Activated CD4-positive, alpha-beta T cell treated with anti-CD3 and anti-CD28 coated beads for 36 hours (primary cell): Measurements from ENCODE around the gene ZRANB3. TPM values are rescaled to one million over a fixed set of nuclear protein-coding genes. Genes with fewer than 3 reads are reported as not detected.
"Not testable (repeated sequence)": the region's sequence is repeated elsewhere in the genome, so short reads cannot be mapped to it uniquely, and the experiment has no call there.

Experiments used
- ATAC-seq: fragments of 200-7000 bp; cut with Tn5 transposase; one replicate; pipeline ENCODE4 v1.10.0; 2021; ENCODE audit warnings: mild to moderate bottlenecking, moderate library complexity
- CTCF ChIA-PET: fragments of 350-600 bp; sonication (Branson Sonifier 250); formaldehyde crosslinking; loops from one replicate; lab custom pipeline; 2021; ENCODE audit warnings: antibody characterized with exemption; lab: Charles Lee
- POLR2A ChIA-PET: fragments of 350-600 bp; sonication (Branson Sonifier 250); formaldehyde crosslinking; loops from one replicate; lab custom pipeline; 2021; ENCODE audit warnings: antibody characterized with exemption, inconsistent platforms; lab: Charles Lee
- DNase-seq: peaks from one replicate; pipeline ENCODE4 v3.0.0-alpha.2; 2020
- H3K27ac Mint-ChIP-seq: one replicate; pipeline ENCODE4 v1.8.0; 2021; ENCODE audit warnings: mixed read lengths
- H3K27me3 Mint-ChIP-seq: one replicate; pipeline ENCODE4 v1.8.0; 2021; ENCODE audit warnings: mixed read lengths
- H3K36me3 Mint-ChIP-seq: one replicate; pipeline ENCODE4 v1.8.0; 2021; ENCODE audit warnings: low read depth, mixed read lengths
- H3K4me1 Mint-ChIP-seq: one replicate; pipeline ENCODE4 v1.8.0; 2021; ENCODE audit warnings: mixed read lengths
- H3K4me3 Mint-ChIP-seq: one replicate; pipeline ENCODE4 v1.8.0; 2021; ENCODE audit warnings: mild to moderate bottlenecking, moderate library complexity, mixed read lengths
- H3K9me3 Mint-ChIP-seq: one replicate; pipeline ENCODE4 v1.8.0; 2021; ENCODE audit warnings: low read depth, mixed read lengths
- intact Hi-C, 2 experiments: fragments of 100-400 bp; cut with DNase I in 1 of 2; cut with micrococcal nuclease in 1 of 2; formaldehyde crosslinking; loops; one replicate each; pipeline versions ENCODE4 v1.14.2 to v1.15.1; 2022 to 2024; cut with DNase I, micrococcal nuclease
- total RNA-seq, 2 experiments: library from RNA; stranded (reverse); gene quantifications; one replicate each; pipeline ENCODE4 v1.2.3, GENCODE V29; 2021

ZRANB3 gene
- total RNA-seq, 2 experiments from 2014 or later = 15.1 to 16.5 TPM

GRCh38 chr2:135490376-135490775 lies 40.6 kb downstream of the ZRANB3 start:
- CTCF ChIA-PET = no interaction called here
- H3K9me3 Mint-ChIP-seq = peaks cover 1% of the 10 kb centered on the region
- POLR2A ChIA-PET = no interaction called here
- no peaks in the 10 kb centered on the region for H3K27me3 Mint-ChIP-seq
- H3K4me3 Mint-ChIP-seq = no peak overlapping the region
- no peak for DNase-seq
- ATAC-seq = no peak
- H3K36me3 Mint-ChIP-seq = peaks cover 42% of the 10 kb centered on the region
- no peaks in the 10 kb centered on the region for H3K4me1 Mint-ChIP-seq
- intact Hi-C loops = no loop called here
- H3K27ac Mint-ChIP-seq = no peak overlapping the region

GRCh38 chr2:135485441-135485840 lies 45.6 kb downstream of the ZRANB3 start:
- no peak overlapping the region for H3K4me3 Mint-ChIP-seq
- H3K36me3 Mint-ChIP-seq = peaks cover 47% of the 10 kb centered on the region
- no peak overlapping the region for H3K27ac Mint-ChIP-seq

GRCh38 chr2:135475128-135475527 lies 55.9 kb downstream of the ZRANB3 start:
- Mint-ChIP-seq H3K9me3 (no peaks in the 10 kb centered on the region), H3K4me3 (no peak overlapping the region), H3K36me3 (no peaks in the 10 kb centered on the region), H3K27me3 (no peaks in the 10 kb centered on the region), H3K27ac (no peak overlapping the region), H3K4me1 (peaks cover 2% of the 10 kb centered on the region)
- ATAC-seq (no peak), DNase-seq (no peak)
- ChIA-PET POLR2A (no interaction called here), CTCF (interaction anchor here (0.6 to 4.0 kb wide), 2 partner anchors 235 to 471 kb away, joined by 3 to 34 read pairs; no protein-coding TSS in a partner anchor)
- intact Hi-C loops = loop anchor here in 1 of 2 experiments (10.0 kb wide), 1 partner anchor 470 kb away; no protein-coding TSS in a partner anchor

More at GRCh38 chr2:135485441-135485840, 45.6 kb downstream of the ZRANB3 start:
- ATAC-seq (no peak), DNase-seq (no peak)
- CTCF ChIA-PET = no interaction called here
- peaks cover 1% of the 10 kb centered on the region for H3K9me3 Mint-ChIP-seq
- intact Hi-C loops = no loop called here
- no peaks in the 10 kb centered on the region for H3K27me3 Mint-ChIP-seq
- POLR2A ChIA-PET = no interaction called here
- H3K4me1 Mint-ChIP-seq = no peaks in the 10 kb centered on the region

GRCh38 chr2:135473567-135473966 lies 57.5 kb downstream of the ZRANB3 start:
- peaks cover 2% of the 10 kb centered on the region for H3K4me1 Mint-ChIP-seq
- ChIA-PET CTCF (interaction anchor here (0.6 to 4.0 kb wide), 13 partner anchors 11 to 484 kb away, joined by 3 to 34 read pairs (median 3); no protein-coding TSS in a partner anchor), POLR2A (no interaction called here)
- H3K36me3 Mint-ChIP-seq = no peaks in the 10 kb centered on the region
- intact Hi-C loops = loop anchor here (1.0 to 10.0 kb wide), 3 partner anchors 127 to 469 kb away; no protein-coding TSS in a partner anchor
- no peaks in the 10 kb centered on the region for H3K9me3 Mint-ChIP-seq
- ATAC-seq (peak; percentile 42), DNase-seq (peak; percentile 50)
- no peaks in the 10 kb centered on the region for H3K27me3 Mint-ChIP-seq
- H3K4me3 Mint-ChIP-seq = no peak overlapping the region
- H3K27ac Mint-ChIP-seq = no peak overlapping the region

GRCh38 chr2:135471106-135471505 lies 59.9 kb downstream of the ZRANB3 start:
- Mint-ChIP-seq H3K9me3 (no peaks in the 10 kb centered on the region), H3K4me3 (no peak overlapping the region), H3K36me3 (peaks cover 2% of the 10 kb centered on the region), H3K27ac (no peak overlapping the region), H3K27me3 (no peaks in the 10 kb centered on the region), H3K4me1 (peaks cover 2% of the 10 kb centered on the region)
- POLR2A ChIA-PET = no interaction called here
- CTCF ChIA-PET = no interaction called here
- no peak for DNase-seq
- no peak for ATAC-seq
- intact Hi-C loops = loop anchor here in 1 of 2 experiments (10.0 kb wide), 1 partner anchor 466 kb away; no protein-coding TSS in a partner anchor

- DNase-seq (no peak), ATAC-seq (no peak)
- H3K27me3 Mint-ChIP-seq = no peaks in the 10 kb centered on the region
- intact Hi-C loops = no loop called here
- ChIA-PET CTCF (interaction anchor here (2.0 kb wide), 1 partner anchor 9 kb away, joined by 6 read pairs; no protein-coding TSS in a partner anchor), POLR2A (no interaction called here)
- H3K4me3 Mint-ChIP-seq = no peak overlapping the region
- peaks cover 19% of the 10 kb centered on the region for H3K9me3 Mint-ChIP-seq
- no peak overlapping the region for H3K27ac Mint-ChIP-seq
- peaks cover 16% of the 10 kb centered on the region for H3K36me3 Mint-ChIP-seq
- no peaks in the 10 kb centered on the region for H3K4me1 Mint-ChIP-seq
Observed at GRCh38 chr2:135457279-135457678, 73.7 kb downstream of the ZRANB3 start.

- no peak overlapping the region for H3K27ac Mint-ChIP-seq
- H3K36me3 Mint-ChIP-seq = peaks cover 20% of the 10 kb centered on the region
- H3K9me3 Mint-ChIP-seq = peaks cover 23% of the 10 kb centered on the region
- ChIA-PET POLR2A (no interaction called here), CTCF (no interaction called here)
- H3K27me3 Mint-ChIP-seq = no peaks in the 10 kb centered on the region
- no peaks in the 10 kb centered on the region for H3K4me1 Mint-ChIP-seq
- DNase-seq (no peak), ATAC-seq (no peak)
- no peak overlapping the region for H3K4me3 Mint-ChIP-seq
- intact Hi-C loops = no loop called here
Observed at GRCh38 chr2:135456835-135457234, 74.2 kb downstream of the ZRANB3 start.

GRCh38 chr2:135456431-135456830 lies 74.6 kb downstream of the ZRANB3 start:
- POLR2A ChIA-PET = no interaction called here
- CTCF ChIA-PET = no interaction called here
- ATAC-seq (no peak), DNase-seq (no peak)
- H3K27ac Mint-ChIP-seq = no peak overlapping the region
- no peak overlapping the region for H3K4me3 Mint-ChIP-seq
- no peaks in the 10 kb centered on the region for H3K4me1 Mint-ChIP-seq
- intact Hi-C loops = no loop called here
- peaks cover 27% of the 10 kb centered on the region for H3K9me3 Mint-ChIP-seq
- H3K27me3 Mint-ChIP-seq = no peaks in the 10 kb centered on the region
- peaks cover 24% of the 10 kb centered on the region for H3K36me3 Mint-ChIP-seq

GRCh38 chr2:135454608-135455007 lies 76.4 kb downstream of the ZRANB3 start:
- H3K4me1 Mint-ChIP-seq = no peaks in the 10 kb centered on the region
- CTCF ChIA-PET = no interaction called here
- POLR2A ChIA-PET = no interaction called here
- H3K9me3 Mint-ChIP-seq = peaks cover 27% of the 10 kb centered on the region
- peaks cover 25% of the 10 kb centered on the region for H3K36me3 Mint-ChIP-seq
- no peak for ATAC-seq
- intact Hi-C loops = no loop called here
- no peak for DNase-seq
- no peaks in the 10 kb centered on the region for H3K27me3 Mint-ChIP-seq
- H3K4me3 Mint-ChIP-seq = no peak overlapping the region
- H3K27ac Mint-ChIP-seq = no peak overlapping the region

GRCh38 chr2:135453027-135453426 lies 78.0 kb downstream of the ZRANB3 start:
- POLR2A ChIA-PET, H3K4me3 Mint-ChIP-seq, H3K4me1 Mint-ChIP-seq, H3K27ac Mint-ChIP-seq, H3K27me3 Mint-ChIP-seq, CTCF ChIA-PET, ATAC-seq, intact Hi-C loops: not testable (repeated sequence)
- peaks cover 23% of the 10 kb centered on the region for H3K36me3 Mint-ChIP-seq
- H3K9me3 Mint-ChIP-seq = peaks cover 27% of the 10 kb centered on the region
- DNase-seq = peak; percentile 12

GRCh38 chr2:135451966-135452365 lies 79.1 kb downstream of the ZRANB3 start:
- Mint-ChIP-seq H3K27ac (no peak overlapping the region), H3K36me3 (peaks cover 21% of the 10 kb centered on the region), H3K4me1 (no peaks in the 10 kb centered on the region), H3K9me3 (peaks cover 27% of the 10 kb centered on the region), H3K4me3 (no peak overlapping the region), H3K27me3 (no peaks in the 10 kb centered on the region)
- DNase-seq = no peak
- ATAC-seq = no peak
- intact Hi-C loops = no loop called here
- CTCF ChIA-PET = no interaction called here
- POLR2A ChIA-PET = no interaction called here

- ATAC-seq, POLR2A ChIA-PET, H3K27ac Mint-ChIP-seq: not testable (repeated sequence)
Observed at GRCh38 chr2:135443013-135443412, 88.0 kb downstream of the ZRANB3 start.

More at GRCh38 chr2:135443013-135443412, 88.0 kb downstream of the ZRANB3 start:
- H3K4me3 Mint-ChIP-seq, H3K4me1 Mint-ChIP-seq, intact Hi-C loops, DNase-seq, H3K36me3 Mint-ChIP-seq, H3K9me3 Mint-ChIP-seq, CTCF ChIA-PET, H3K27me3 Mint-ChIP-seq: not testable (repeated sequence)
